GM12872 (cell line): ENCODE measurements around the gene DLGAP1.

ENCODE experiments used
- CTCF ChIP-seq: IDR thresholded peaks from 3 replicates; pipeline ENCODE4 v1.5.1; 2011; ENCODE audit warnings: low read depth, mild to moderate bottlenecking, low read length, moderate library complexity; ENCODE audit not compliant: insufficient read depth

DLGAP1 gene

GRCh38 chr18:4311136-4311535, 144.0 kb downstream of the DLGAP1 start:
- TF ChIP-seq CTCF, result no peak

- TF ChIP-seq CTCF, result no peak
These were observed 145.9 kb downstream of the DLGAP1 start for GRCh38 chr18:4309227-4309626.

GRCh38 chr18:4308576-4308975, 146.5 kb downstream of the DLGAP1 start:
- no peak for TF ChIP-seq CTCF

GRCh38 chr18:4299395-4299794, 155.7 kb downstream of the DLGAP1 start:
- TF ChIP-seq CTCF, result no peak

- TF ChIP-seq CTCF, result no peak
These were observed 161.8 kb downstream of the DLGAP1 start for GRCh38 chr18:4293337-4293736.

- no peak for TF ChIP-seq CTCF
These were observed 162.4 kb downstream of the DLGAP1 start for GRCh38 chr18:4292696-4293095.

- no peak for TF ChIP-seq CTCF
These were observed 168.9 kb downstream of the DLGAP1 start for GRCh38 chr18:4286256-4286655.

GRCh38 chr18:4285525-4285924, 169.6 kb downstream of the DLGAP1 start:
- TF ChIP-seq CTCF, result no peak
